HEK293 (cell line): Measurements from ENCODE around the gene PSD2.

Source experiments
- ATF2 ChIP-seq: fragments of 450-650 bp; formaldehyde crosslinking; IDR thresholded peaks from 2 replicates; pipeline ENCODE4 v1.5.1; 2016; ENCODE audit warnings: missing biosample characterization, missing genetic modification characterization, low read depth
- BCL11B ChIP-seq: fragments of 450-650 bp; formaldehyde crosslinking; IDR thresholded peaks from 2 replicates; pipeline ENCODE4 v1.5.1; 2016; ENCODE audit warnings: low read depth, missing biosample characterization, missing genetic modification characterization
- EGR2 ChIP-seq: fragments of 450-650 bp; formaldehyde crosslinking; IDR thresholded peaks from 2 replicates; pipeline ENCODE4 v1.5.1; 2016; ENCODE audit warnings: low read depth, missing biosample characterization, missing genetic modification characterization
- GLI4 ChIP-seq: fragments of 450-650 bp; formaldehyde crosslinking; IDR thresholded peaks from 2 replicates; pipeline ENCODE4 v1.5.1; 2016; ENCODE audit warnings: missing biosample characterization, missing genetic modification characterization
- HOXD13 ChIP-seq: sonication (generic); formaldehyde crosslinking; IDR thresholded peaks from 2 replicates; pipeline ENCODE4 v1.8.0; 2022; ENCODE audit warnings: missing genetic modification reagents, borderline replicate concordance
- KLF10 ChIP-seq: fragments of 450-650 bp; IDR thresholded peaks from 2 replicates; pipeline ENCODE4 v1.5.1; 2018; ENCODE audit warnings: missing biosample characterization, mild to moderate bottlenecking, missing genetic modification characterization
- KLF7 ChIP-seq: fragments of 450-650 bp; formaldehyde crosslinking; IDR thresholded peaks from 2 replicates; pipeline ENCODE4 v1.5.1; 2016; ENCODE audit warnings: missing biosample characterization, missing genetic modification characterization, borderline replicate concordance
- PATZ1 ChIP-seq: fragments of 450-650 bp; formaldehyde crosslinking; IDR thresholded peaks from 2 replicates; pipeline ENCODE4 v1.5.1; 2016; ENCODE audit warnings: missing biosample characterization, missing genetic modification characterization
- PRDM1 ChIP-seq: fragments of 450-650 bp; formaldehyde crosslinking; IDR thresholded peaks from 2 replicates; pipeline ENCODE4; 2016; ENCODE audit warnings: missing biosample characterization, missing genetic modification characterization
- PRDM4 ChIP-seq: fragments of 450-650 bp; formaldehyde crosslinking; IDR thresholded peaks from 2 replicates; pipeline ENCODE4 v1.5.1; 2017; ENCODE audit warnings: missing biosample characterization, missing genetic modification characterization
- SALL2 ChIP-seq: fragments of 450-650 bp; formaldehyde crosslinking; IDR thresholded peaks from 2 replicates; pipeline ENCODE4 v1.5.0; 2017; ENCODE audit warnings: missing biosample characterization, mild to moderate bottlenecking, missing genetic modification characterization, borderline replicate concordance
- SETDB1 ChIP-seq: IDR thresholded peaks from one replicate; pipeline ENCODE4 v1.6.1; 2017; ENCODE audit warnings: mild to moderate bottlenecking, low read length, moderate library complexity, mixed read lengths; ENCODE audit not compliant: insufficient read length
- ZBTB1 ChIP-seq: fragments of 450-650 bp; formaldehyde crosslinking; IDR thresholded peaks from 2 replicates; pipeline ENCODE4 v1.5.1; 2016; ENCODE audit warnings: missing biosample characterization, missing genetic modification characterization
- ZBTB11 ChIP-seq: fragments of 450-650 bp; formaldehyde crosslinking; conservative IDR thresholded peaks from 2 replicates; pipeline ENCODE4 v1.5.1; 2016; ENCODE audit warnings: low read depth, missing biosample characterization, missing genetic modification characterization
- ZBTB20 ChIP-seq: fragments of 450-650 bp; formaldehyde crosslinking; IDR thresholded peaks from 2 replicates; pipeline ENCODE4 v1.5.1; 2016; ENCODE audit warnings: missing biosample characterization, missing genetic modification characterization
- ZNF138 ChIP-seq: fragments of 450-650 bp; formaldehyde crosslinking; IDR thresholded peaks from 2 replicates; pipeline ENCODE4 v1.5.1; 2016; ENCODE audit warnings: missing biosample characterization, missing genetic modification characterization, borderline replicate concordance
- ZNF169 ChIP-seq: fragments of 450-650 bp; formaldehyde crosslinking; IDR thresholded peaks from 2 replicates; pipeline ENCODE4 v1.5.1; 2016; ENCODE audit warnings: missing biosample characterization, missing genetic modification characterization
- ZNF221 ChIP-seq: fragments of 450-650 bp; formaldehyde crosslinking; IDR thresholded peaks from 2 replicates; pipeline ENCODE4 v1.5.1; 2017; ENCODE audit warnings: missing biosample characterization, missing genetic modification characterization, borderline replicate concordance
- ZNF266 ChIP-seq: fragments of 450-650 bp; formaldehyde crosslinking; IDR thresholded peaks from 2 replicates; pipeline ENCODE4 v1.5.1; 2016; ENCODE audit warnings: missing biosample characterization, missing genetic modification characterization, low read depth
- ZNF292 ChIP-seq: fragments of 450-650 bp; formaldehyde crosslinking; IDR thresholded peaks from 2 replicates; pipeline ENCODE4 v1.5.1; 2016; ENCODE audit warnings: low read depth, missing biosample characterization, missing genetic modification characterization, borderline replicate concordance
- ZNF335 ChIP-seq: fragments of 450-650 bp; formaldehyde crosslinking; conservative IDR thresholded peaks from 2 replicates; pipeline ENCODE4 v1.5.1; 2016; ENCODE audit warnings: missing biosample characterization, missing genetic modification characterization
- ZNF391 ChIP-seq: fragments of 450-650 bp; formaldehyde crosslinking; IDR thresholded peaks from 2 replicates; pipeline ENCODE4 v1.5.1; 2016; ENCODE audit warnings: low read depth, missing biosample characterization, missing genetic modification characterization, borderline replicate concordance
- ZNF394 ChIP-seq: fragments of 450-650 bp; formaldehyde crosslinking; IDR thresholded peaks from 2 replicates; pipeline ENCODE4 v1.5.1; 2016; ENCODE audit warnings: missing biosample characterization, missing genetic modification characterization, mild to moderate bottlenecking, moderate library complexity, borderline replicate concordance
- ZNF561 ChIP-seq: fragments of 450-650 bp; IDR thresholded peaks from 2 replicates; pipeline ENCODE4 v1.5.1; 2018; ENCODE audit warnings: missing biosample characterization, missing genetic modification characterization, borderline replicate concordance
- ZNF600 ChIP-seq: fragments of 450-650 bp; formaldehyde crosslinking; IDR thresholded peaks from 2 replicates; pipeline ENCODE4 v1.5.1; 2016; ENCODE audit warnings: missing biosample characterization, missing genetic modification characterization
- ZNF626 ChIP-seq: fragments of 450-650 bp; sonication (Bioruptor Pico); formaldehyde crosslinking; IDR thresholded peaks from 2 replicates; pipeline ENCODE4 v1.5.1; 2018; ENCODE audit warnings: missing biosample characterization, missing genetic modification characterization, inconsistent platforms
- ZNF639 ChIP-seq: fragments of 450-650 bp; formaldehyde crosslinking; IDR thresholded peaks from 2 replicates; pipeline ENCODE4 v1.5.1; 2016; ENCODE audit warnings: missing biosample characterization, missing genetic modification characterization
- ZNF830 ChIP-seq: fragments of 450-650 bp; IDR thresholded peaks from 2 replicates; pipeline ENCODE4 v1.5.0; 2018; ENCODE audit warnings: missing biosample characterization, missing genetic modification characterization, low read depth, mild to moderate bottlenecking, moderate library complexity

PSD2 gene

GRCh38 chr5:139746691-139747582, 48.7 kb upstream of the PSD2 start (continued):
- TF ChIP-seq ZBTB1 (tag by site-specific recombination) (no peak; the same call in 1 of the 2 replicates), KLF10 (tag by site-specific recombination) (peak; percentile 66; the same call in 1 of the 2 replicates), EGR2 (tag by site-specific recombination) (peak; percentile 99), ZNF138 (tag by site-specific recombination) (no peak), ZNF626 (tag by site-specific recombination) (no peak), ZBTB20 (tag by site-specific recombination) (peak; percentile 14), SALL2 (tag by site-specific recombination) (no peak; the same call in 1 of the 2 replicates), PATZ1 (tag by site-specific recombination) (peak; percentile 98), ZNF830 (no peak), PRDM4 (tag by site-specific recombination) (no peak; the same call in 1 of the 2 replicates), SETDB1 (no peak), ZNF169 (tag by site-specific recombination) (no peak), GLI4 (no peak; the same call in 1 of the 2 replicates), ZNF639 (tag by site-specific recombination) (peak; percentile 92), ZBTB11 (tag by site-specific recombination) (0 out of 2 replicates have a peak, but pooled peaks have one; percentile 6), ZNF221 (tag by site-specific recombination) (no peak), PRDM1 (peak; percentile 89), HOXD13 (CRISPR knock-in tag) (no peak), ZNF394 (peak; percentile 64; the same call in 1 of the 2 replicates), ZNF292 (tag by site-specific recombination) (no peak), ZNF391 (peak; percentile 78), ZNF266 (no peak), BCL11B (tag by site-specific recombination) (no peak), ZNF335 (peak; percentile 94), ZNF561 (peak; percentile 45; the same call in 1 of the 2 replicates), ATF2 (tag by site-specific recombination) (peak; percentile 63; the same call in 1 of the 2 replicates), KLF7 (tag by site-specific recombination) (peak; percentile 92), ZNF600 (peak; percentile 54)
